PC-9 (cell line): ENCODE data around the gene GALNT10.

ENCODE experiments used
- EZH2 ChIP-seq: fragments of 200-600 bp; sonication (generic); IDR thresholded peaks from 2 replicates; pipeline ENCODE4 v1.8.0; 2017; ENCODE audit warnings: antibody characterized with exemption, low read depth
- TF ChIP-seq, protein P1 (sequence below): fragments of 200-600 bp; sonication (generic); conservative IDR thresholded peaks from 2 replicates; pipeline ENCODE4 v1.6.1; 2017; ENCODE audit warnings: mixed run types, antibody characterized with exemption, mild to moderate bottlenecking, moderate library complexity

DNA sequence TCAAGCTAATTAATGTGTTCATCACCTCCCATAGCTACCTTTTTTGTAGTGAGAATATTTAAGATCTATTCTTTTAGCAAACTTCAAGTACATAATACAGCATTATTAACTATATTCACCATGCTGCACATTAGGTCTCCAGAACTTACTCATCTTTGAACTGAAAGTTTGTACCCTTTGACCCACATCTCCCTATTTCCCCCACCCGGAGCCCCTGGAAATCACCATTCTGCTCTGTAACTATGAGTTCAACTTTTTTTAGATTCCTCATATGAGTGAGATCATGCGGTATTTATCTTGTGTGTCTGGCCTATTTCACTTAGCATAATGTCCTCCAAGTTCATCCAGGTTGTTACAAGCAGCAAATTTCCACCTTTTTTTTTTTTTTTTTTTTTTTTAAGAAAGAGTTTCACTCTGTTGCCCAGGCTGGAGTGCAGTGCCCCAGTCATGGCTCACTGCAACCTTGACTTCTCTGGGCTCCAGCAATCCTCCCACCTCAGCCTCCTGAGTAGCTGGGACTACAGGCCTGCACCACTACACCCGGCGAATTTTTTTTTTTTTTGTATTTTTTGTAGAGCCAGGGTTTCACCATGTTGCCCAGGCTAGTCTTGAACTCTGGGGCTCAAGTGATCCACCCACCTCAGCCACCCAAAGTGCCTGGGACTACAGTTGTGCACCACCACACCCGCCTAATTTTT, 154.9 kb downstream of the GALNT10 start:
- TF ChIP-seq, protein P1, sequence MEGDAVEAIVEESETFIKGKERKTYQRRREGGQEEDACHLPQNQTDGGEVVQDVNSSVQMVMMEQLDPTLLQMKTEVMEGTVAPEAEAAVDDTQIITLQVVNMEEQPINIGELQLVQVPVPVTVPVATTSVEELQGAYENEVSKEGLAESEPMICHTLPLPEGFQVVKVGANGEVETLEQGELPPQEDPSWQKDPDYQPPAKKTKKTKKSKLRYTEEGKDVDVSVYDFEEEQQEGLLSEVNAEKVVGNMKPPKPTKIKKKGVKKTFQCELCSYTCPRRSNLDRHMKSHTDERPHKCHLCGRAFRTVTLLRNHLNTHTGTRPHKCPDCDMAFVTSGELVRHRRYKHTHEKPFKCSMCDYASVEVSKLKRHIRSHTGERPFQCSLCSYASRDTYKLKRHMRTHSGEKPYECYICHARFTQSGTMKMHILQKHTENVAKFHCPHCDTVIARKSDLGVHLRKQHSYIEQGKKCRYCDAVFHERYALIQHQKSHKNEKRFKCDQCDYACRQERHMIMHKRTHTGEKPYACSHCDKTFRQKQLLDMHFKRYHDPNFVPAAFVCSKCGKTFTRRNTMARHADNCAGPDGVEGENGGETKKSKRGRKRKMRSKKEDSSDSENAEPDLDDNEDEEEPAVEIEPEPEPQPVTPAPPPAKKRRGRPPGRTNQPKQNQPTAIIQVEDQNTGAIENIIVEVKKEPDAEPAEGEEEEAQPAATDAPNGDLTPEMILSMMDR = no peak
- TF ChIP-seq EZH2 = no peak
